HepG2 (cell line): ENCODE measurements around the gene CPNE1. TPM values are rescaled to one million over a fixed set of nuclear protein-coding genes. Genes with fewer than 3 reads are reported as not detected.
A peak's percentile ranks its signal among the peaks of the same experiment; 100 is the strongest.

Experiments used
- HES4 ChIP-seq: sonication (generic); formaldehyde crosslinking; IDR thresholded peaks from 2 replicates; pipeline ENCODE4 v1.9.0; 2021; ENCODE audit warnings: mild to moderate bottlenecking, missing genetic modification reagents, borderline replicate concordance
- HOXD1 ChIP-seq: sonication (generic); formaldehyde crosslinking; IDR thresholded peaks from 2 replicates; pipeline ENCODE4 v1.5.0; 2020; ENCODE audit warnings: missing genetic modification reagents
- KDM6A ChIP-seq: IDR thresholded peaks from 2 replicates; pipeline ENCODE4 v1.6.1; 2016; ENCODE audit warnings: low read depth
- MIER3 ChIP-seq: IDR thresholded peaks from 2 replicates; pipeline ENCODE4 v1.6.1; 2016; ENCODE audit warnings: missing compliant biosample characterization, borderline replicate concordance
- RBFOX2 ChIP-seq: fragments of 200-400 bp; formaldehyde crosslinking; IDR thresholded peaks from 2 replicates; pipeline ENCODE4 v1.6.1; 2017; ENCODE audit warnings: low read depth, mild to moderate bottlenecking, low read length
- RFXANK ChIP-seq: IDR thresholded peaks from 2 replicates; pipeline ENCODE4 v1.6.1; 2016
- SETDB1 ChIP-seq: sonication (generic); formaldehyde crosslinking; IDR thresholded peaks from 2 replicates; pipeline ENCODE4 v1.5.1; 2020; ENCODE audit warnings: missing genetic modification reagents, mild to moderate bottlenecking, borderline replicate concordance
- SRSF1 ChIP-seq: fragments of 200-400 bp; formaldehyde crosslinking; optimal IDR thresholded peaks from 2 replicates; pipeline ENCODE3; 2017; ENCODE audit warnings: mild to moderate bottlenecking, low read depth, low read length, moderate library complexity
- ZBED4 ChIP-seq: sonication (generic); formaldehyde crosslinking; IDR thresholded peaks from 2 replicates; pipeline ENCODE4 v1.4.0; 2020; ENCODE audit warnings: missing genetic modification reagents, borderline replicate concordance
- ZBTB10 ChIP-seq: sonication (generic); formaldehyde crosslinking; IDR thresholded peaks from 2 replicates; pipeline ENCODE4 v1.4.0; 2020; ENCODE audit warnings: missing genetic modification reagents, borderline replicate concordance
- ZBTB4 ChIP-seq: sonication (generic); formaldehyde crosslinking; IDR thresholded peaks from 2 replicates; pipeline ENCODE4 v1.4.0; 2020; ENCODE audit warnings: missing genetic modification reagents, mild to moderate bottlenecking, borderline replicate concordance
- ZNF275 ChIP-seq: sonication (generic); formaldehyde crosslinking; IDR thresholded peaks from 2 replicates; pipeline ENCODE4 v1.8.0; 2022; ENCODE audit warnings: missing genetic modification reagents, mild to moderate bottlenecking, inconsistent platforms, borderline replicate concordance
- ZNF761 ChIP-seq: sonication (generic); formaldehyde crosslinking; conservative IDR thresholded peaks from 2 replicates; pipeline ENCODE4 v1.4.0; 2020; ENCODE audit warnings: mild to moderate bottlenecking, missing genetic modification reagents
- ZNF790 ChIP-seq: sonication (generic); formaldehyde crosslinking; IDR thresholded peaks from 2 replicates; pipeline ENCODE4 v1.8.0; 2022; ENCODE audit warnings: missing genetic modification reagents, mild to moderate bottlenecking, borderline replicate concordance
- ZSCAN31 ChIP-seq: sonication (generic); formaldehyde crosslinking; IDR thresholded peaks from 2 replicates; pipeline ENCODE4 v1.5.0; 2020; ENCODE audit warnings: low read depth, mild to moderate bottlenecking, missing genetic modification reagents
- ZZZ3 ChIP-seq: sonication (generic); formaldehyde crosslinking; IDR thresholded peaks from 2 replicates; pipeline ENCODE4 v1.4.0; 2020; ENCODE audit warnings: missing genetic modification reagents, mild to moderate bottlenecking, borderline replicate concordance
- polyA plus RNA-seq, 8 experiments: library from polyadenylated mRNA; depleted of rRNA in 3 of 8; stranded (reverse) in 7 of 8; unstranded in 1 of 8; fragments of >200 nt; fragmentation: Illumina TruSeq in 4 of 8; extraction: Trizol in 4 of 8; gene quantifications; 2 replicates each; pipeline versions ENCODE4 v1.2.1 to v1.2.3, GENCODE V29; 2011 to 2016; ENCODE audit warnings: low read depth in 4 of 8, missing spikeins in 1 of 8, mixed read lengths in 1 of 8; ENCODE audit not compliant: insufficient read depth in 1 of 8
- total RNA-seq, 5 experiments: library from RNA; depleted of rRNA; stranded (reverse); fragments of >200 nt; fragmentation: Illumina TruSeq; extraction: Trizol; gene quantifications; 2 replicates each; pipeline ENCODE4 v1.2.3, GENCODE V29; 2016; ENCODE audit warnings: low read depth in 1 of 5

The CPNE1 gene
- total and polyA plus RNA-seq, 2 of the 13 experiments (the other 11 are each of a cell fraction or from before 2014, with no cell fraction given), result 408 to 431 TPM

- TF ChIP-seq ZNF790 (CRISPR knock-in tag), result peak; percentile 86
- TF ChIP-seq KDM6A (CRISPR knock-in tag), result no peak
- peak; percentile 77 for TF ChIP-seq RBFOX2
- peak; percentile 76; the same call in 1 of the 2 replicates for TF ChIP-seq HOXD1
- TF ChIP-seq MIER3 (CRISPR knock-in tag), result peak; percentile 94
- TF ChIP-seq ZBTB10, result 0 out of 2 replicates have a peak, but pooled peaks have one; percentile 32
- peak; percentile 81; the same call in 1 of the 2 replicates for TF ChIP-seq RFXANK (CRISPR knock-in tag)
- TF ChIP-seq ZZZ3 (CRISPR knock-in tag), result peak; percentile 75; the same call in 1 of the 2 replicates
- peak; percentile 87; the same call in 1 of the 2 replicates for TF ChIP-seq HES4
- TF ChIP-seq ZBED4 (CRISPR knock-in tag), result peak; percentile 97
- TF ChIP-seq SETDB1, result 0 out of 2 replicates have a peak, but pooled peaks have one; percentile 31
- TF ChIP-seq ZSCAN31 (CRISPR knock-in tag), result no peak; the same call in 1 of the 2 replicates
- TF ChIP-seq ZNF275 (CRISPR knock-in tag), result peak; percentile 94
- peak; percentile 84 for TF ChIP-seq SRSF1
- TF ChIP-seq ZBTB4 (CRISPR knock-in tag), result 0 out of 2 replicates have a peak, but pooled peaks have one; percentile 93
- TF ChIP-seq ZNF761, result no peak; the same call in 1 of the 2 replicates
These were observed 45.3 kb downstream of the CPNE1 start (continued) for GRCh38 chr20:35619196-35620095.
